A204.1 (cell line): Measurements from ENCODE around the gene RASIP1.

ENCODE experiments used
- FAIRE-seq: peaks from 2 replicates; lab custom pipeline; 2012; peaks lifted over from hg19 to GRCh38; lab: Jason Lieb, UNC

RASIP1 gene

GRCh38 chr19:48672994-48673393 lies 67.4 kb downstream of the RASIP1 start, which contains the start of gene NTN5:
TSS of gene NTN5 (minus strand) at chr19:48673017. CDS start at chr19:48670986, 2,031 bp downstream.
- FAIRE-seq = no peak

- FAIRE-seq = no peak
Measured at GRCh38 chr19:48671446-48671995, 68.9 kb downstream of the RASIP1 start.

GRCh38 chr19:48670699-48671445 lies 69.5 kb downstream of the RASIP1 start:
- FAIRE-seq = no peak
